ENCODE data around the gene ZFPL1. TPM values are rescaled to one million over a fixed set of nuclear protein-coding genes. Genes with fewer than 3 reads are reported as not detected.

ZFPL1 gene
- total RNA-seq, 4 donors from 2014 or later = 45.8 to 72.3 (median 54.8) TPM

DNA sequence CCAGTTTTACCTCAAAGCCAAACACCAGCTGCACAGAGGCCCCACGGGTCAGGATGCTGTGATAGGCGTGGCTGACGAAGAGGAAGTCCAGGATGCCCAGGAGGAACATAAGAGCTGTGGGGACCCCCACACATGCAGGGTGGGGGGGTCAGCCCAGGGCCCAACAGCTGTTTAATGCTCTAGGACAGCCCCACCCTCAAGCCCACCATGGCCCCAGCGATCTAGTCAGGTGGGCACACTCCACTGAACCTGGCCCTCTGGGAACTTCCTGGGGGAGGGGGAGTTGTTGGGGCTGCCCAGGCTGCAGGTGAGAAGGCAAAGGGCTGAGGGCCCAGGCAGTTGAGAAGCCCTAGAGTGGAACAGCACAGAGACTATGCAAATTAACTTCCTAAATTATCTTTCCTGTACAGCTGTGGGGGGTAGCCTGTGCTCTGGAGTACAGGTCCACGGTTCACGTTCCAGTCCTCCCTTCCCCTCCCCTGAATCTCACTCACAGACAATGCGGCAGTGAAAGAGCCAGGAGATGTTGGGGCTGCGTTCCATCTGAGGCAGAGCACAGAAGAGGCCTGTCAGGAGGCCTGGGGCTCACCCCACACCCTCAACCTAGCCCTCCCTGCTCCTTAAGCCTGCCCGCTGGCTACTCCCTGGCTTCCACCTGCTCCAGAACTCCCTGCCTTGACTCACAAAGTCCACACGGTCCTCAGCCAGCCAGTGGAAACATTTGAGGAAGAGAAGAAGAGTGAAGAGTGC is 48.4 kb downstream of the ZFPL1 start:
- H3K4me3 ChIP-seq (ENCODE audit: low read depth, poor library complexity, severe bottlenecking) = no peak overlapping the region
- no peak for TF ChIP-seq POLR2A (IDR thresholded peaks at IDR 0.05)
- TF ChIP-seq, protein P1, sequence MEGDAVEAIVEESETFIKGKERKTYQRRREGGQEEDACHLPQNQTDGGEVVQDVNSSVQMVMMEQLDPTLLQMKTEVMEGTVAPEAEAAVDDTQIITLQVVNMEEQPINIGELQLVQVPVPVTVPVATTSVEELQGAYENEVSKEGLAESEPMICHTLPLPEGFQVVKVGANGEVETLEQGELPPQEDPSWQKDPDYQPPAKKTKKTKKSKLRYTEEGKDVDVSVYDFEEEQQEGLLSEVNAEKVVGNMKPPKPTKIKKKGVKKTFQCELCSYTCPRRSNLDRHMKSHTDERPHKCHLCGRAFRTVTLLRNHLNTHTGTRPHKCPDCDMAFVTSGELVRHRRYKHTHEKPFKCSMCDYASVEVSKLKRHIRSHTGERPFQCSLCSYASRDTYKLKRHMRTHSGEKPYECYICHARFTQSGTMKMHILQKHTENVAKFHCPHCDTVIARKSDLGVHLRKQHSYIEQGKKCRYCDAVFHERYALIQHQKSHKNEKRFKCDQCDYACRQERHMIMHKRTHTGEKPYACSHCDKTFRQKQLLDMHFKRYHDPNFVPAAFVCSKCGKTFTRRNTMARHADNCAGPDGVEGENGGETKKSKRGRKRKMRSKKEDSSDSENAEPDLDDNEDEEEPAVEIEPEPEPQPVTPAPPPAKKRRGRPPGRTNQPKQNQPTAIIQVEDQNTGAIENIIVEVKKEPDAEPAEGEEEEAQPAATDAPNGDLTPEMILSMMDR (IDR thresholded peaks at IDR 0.05) = no peak
- intact Hi-C loops (cut with DNase I; ENCODE audit: low total_unique reads) = no loop called here
- DNase-seq (ENCODE audit: low spot score in 2 of 2) = no peak
- 71 to 75% methylated on average over 7 to 10 of the region's 10 CpGs for WGBS, 2 donors

GRCh38 chr11:65132988-65133700 is 49.1 kb downstream of the ZFPL1 start:
- WGBS, 2 donors = 35 to 39% methylated on average over 17 to 18 of the region's 18 CpGs
- H3K4me3 ChIP-seq (ENCODE audit: low read depth, poor library complexity, severe bottlenecking) = peak overlapping the region; percentile 72
- TF ChIP-seq, protein P1 (IDR thresholded peaks at IDR 0.05) = no peak
- no peak for TF ChIP-seq POLR2A (IDR thresholded peaks at IDR 0.05)
- DNase-seq (ENCODE audit: low spot score in 2 of 2) = no peak
- intact Hi-C loops (cut with DNase I; ENCODE audit: low total_unique reads) = no loop called here

DNA sequence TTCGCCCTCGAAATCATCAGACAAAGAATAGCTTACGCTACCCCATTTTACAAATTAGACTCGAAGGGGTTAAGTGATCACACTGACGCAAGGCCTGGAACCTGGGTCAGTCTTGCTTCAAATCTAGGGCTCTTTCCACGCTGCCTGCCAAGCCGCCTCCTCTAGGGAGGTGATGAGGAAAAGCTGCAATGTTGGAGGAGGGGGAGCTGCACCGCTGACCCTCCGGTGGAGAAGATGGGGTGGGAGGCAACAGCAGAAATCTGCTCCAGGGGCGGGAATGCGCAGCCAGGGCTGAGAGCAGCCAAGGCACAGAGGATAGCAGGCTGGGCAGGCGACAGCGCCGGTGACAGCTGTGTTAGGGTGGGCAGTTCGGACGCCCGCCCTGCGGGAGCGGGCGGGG is 49.7 kb downstream of the ZFPL1 start:
- H3K4me3 ChIP-seq (ENCODE audit: low read depth, poor library complexity, severe bottlenecking) = peak overlapping the region; percentile 72
- no peak for DNase-seq (ENCODE audit: low spot score in 2 of 2)
- 1 to 3% methylated on average over 17 to 18 of the region's 20 CpGs for WGBS, 2 donors
- no peak for TF ChIP-seq POLR2A (IDR thresholded peaks at IDR 0.05)
- TF ChIP-seq, protein P1 (IDR thresholded peaks at IDR 0.05) = no peak
- intact Hi-C loops (cut with DNase I; ENCODE audit: low total_unique reads) = no loop called here

GRCh38 chr11:65134240-65134951 is 50.4 kb downstream of the ZFPL1 start, which contains the start of gene SYVN1:
Gene SYVN1, minus strand, starts transcription at chr11:65134519. Its CDS starts 918 bp downstream, at chr11:65133601.
- intact Hi-C loops (cut with DNase I; ENCODE audit: low total_unique reads) = no loop called here
- DNase-seq (ENCODE audit: low spot score in 2 of 2) = peak; percentile 89 to 98
- WGBS, 2 donors = 0% methylated on average over 41 to 59 of the region's 60 CpGs
- TF ChIP-seq, protein P1 (IDR thresholded peaks at IDR 0.05) = no peak
- TF ChIP-seq POLR2A (IDR thresholded peaks at IDR 0.05) = peak in 1 of 2 donors; percentile 91
- peak within 1 kb of the TSS; percentile 72 for H3K4me3 ChIP-seq (ENCODE audit: low read depth, poor library complexity, severe bottlenecking)

- intact Hi-C loops (cut with DNase I; ENCODE audit: low total_unique reads) = no loop called here
- 1 to 3% methylated on average over 24 of the region's 24 CpGs for WGBS, 2 donors
- peak; percentile 92 to 97 for DNase-seq (ENCODE audit: low spot score in 2 of 2)
- peak overlapping the region; percentile 72 for H3K4me3 ChIP-seq (ENCODE audit: low read depth, poor library complexity, severe bottlenecking)
- no peak for TF ChIP-seq POLR2A (IDR thresholded peaks at IDR 0.05)
- TF ChIP-seq, protein P1 (IDR thresholded peaks at IDR 0.05) = no peak
Measured at GRCh38 chr11:65134952-65135632, 51.1 kb downstream of the ZFPL1 start.
